ENCODE data around the gene GPC5.

GRCh38 chr13:92775658-92776057, 1377.2 kb downstream of the GPC5 start:
- TF ChIP-seq TCF12 (IDR thresholded peaks at IDR 0.05; ENCODE audit: low read depth), result no peak
- TF ChIP-seq MAX (IDR thresholded peaks at IDR 0.05), result no peak
